NCI-H2227 (cell line): ENCODE measurements around the gene RAB4A.

ENCODE experiments used
- DNase-seq: peaks from one replicate; lab custom pipeline; 2025; ENCODE audit not compliant: unreplicated experiment; lab: John Stamatoyannopoulos, UW

RAB4A gene

DNA sequence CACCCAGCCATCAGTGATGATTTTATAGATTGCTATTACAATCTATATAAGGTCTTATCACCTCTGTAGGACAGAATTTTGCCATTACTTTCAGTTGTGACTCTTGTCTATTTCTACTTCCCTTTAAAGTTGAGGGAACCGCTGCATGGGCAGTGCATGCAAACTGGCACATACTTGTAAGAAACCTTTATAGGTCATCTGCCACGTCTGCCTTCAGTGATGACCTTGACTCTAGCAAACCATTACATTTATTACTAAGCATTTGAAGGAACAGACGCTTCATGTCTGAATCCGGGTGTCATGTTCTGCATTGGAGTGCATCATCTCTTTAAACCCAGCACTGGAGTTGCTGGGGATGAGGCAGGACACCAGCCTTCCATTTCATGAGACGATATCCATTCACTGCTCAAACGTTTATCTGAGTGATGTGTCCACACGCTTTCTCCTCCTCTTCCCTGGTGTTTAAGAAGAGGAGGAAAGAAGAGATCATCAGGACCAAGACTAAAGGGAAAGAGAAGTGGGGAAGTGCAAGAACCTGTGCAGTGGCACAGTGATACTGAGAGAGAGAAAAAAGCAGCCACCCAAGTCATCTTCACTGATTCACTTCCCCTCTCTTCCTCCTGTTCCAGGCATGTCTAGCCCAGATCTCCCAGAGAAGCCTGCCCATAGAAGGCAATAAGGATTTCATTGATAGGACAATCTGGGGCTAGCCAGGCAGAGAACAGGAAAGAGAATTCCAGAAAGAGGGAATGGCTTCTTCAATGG lies 57.9 kb downstream of the RAB4A start:
- no peak for DNase-seq

DNA sequence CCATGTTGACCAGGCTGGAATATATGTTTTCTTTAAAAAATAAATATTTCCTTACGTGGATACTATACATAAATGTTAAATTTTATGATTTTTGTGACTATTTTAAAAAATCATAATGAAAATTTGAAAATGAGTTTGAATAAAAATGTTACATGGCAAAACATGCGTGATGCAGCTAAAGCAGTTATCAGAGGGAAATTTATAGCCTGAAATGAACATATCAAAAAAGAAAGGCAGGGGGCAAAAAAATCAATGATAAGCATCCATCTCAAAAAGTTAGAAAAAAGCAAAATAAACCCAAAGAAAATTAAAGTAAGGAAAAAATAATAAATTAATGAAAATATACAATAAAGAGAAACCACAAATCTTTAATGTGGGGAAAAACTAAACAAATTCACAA lies 63.4 kb downstream of the RAB4A start:
- DNase-seq, result no peak

DNA sequence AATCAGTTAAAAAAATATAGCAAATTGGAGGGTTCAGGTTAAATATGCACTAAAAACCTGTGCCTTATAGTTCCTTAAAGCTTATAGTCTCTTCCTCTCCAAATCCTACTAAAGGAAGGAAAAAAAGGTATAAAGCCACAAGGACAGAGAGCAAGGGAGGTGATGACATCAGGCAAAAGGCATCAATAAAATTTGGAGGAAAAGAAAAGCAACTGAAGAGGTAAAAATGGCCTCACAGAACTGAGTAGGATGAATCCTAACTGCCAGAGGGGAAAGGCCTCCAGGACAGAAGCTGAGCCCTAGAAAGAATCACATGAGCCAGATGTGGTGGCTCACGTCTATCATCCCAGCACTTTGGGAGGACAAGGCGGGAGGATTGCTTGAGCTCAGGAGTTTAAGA lies 63.8 kb downstream of the RAB4A start:
- DNase-seq, result no peak

DNA sequence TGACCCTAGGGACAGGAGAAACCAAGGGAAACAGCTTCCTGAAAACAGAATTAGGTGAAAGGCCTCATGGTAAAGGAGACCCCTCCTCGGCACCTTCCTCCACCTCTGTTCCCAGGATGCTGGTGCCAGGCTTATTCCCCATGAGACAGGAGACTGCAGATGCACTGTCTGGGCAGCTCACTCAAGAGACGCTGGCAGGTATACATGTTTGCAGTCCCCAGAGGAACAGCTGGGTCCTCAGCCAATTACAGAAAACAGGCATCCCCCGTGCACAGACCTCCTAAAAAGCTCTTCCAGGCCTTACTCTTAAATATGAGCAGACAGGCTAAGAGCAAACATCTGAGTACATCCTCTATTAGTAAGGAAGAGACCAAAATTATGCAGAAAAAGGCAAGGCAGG lies 65.4 kb downstream of the RAB4A start:
- peak; percentile 24 for DNase-seq

DNA sequence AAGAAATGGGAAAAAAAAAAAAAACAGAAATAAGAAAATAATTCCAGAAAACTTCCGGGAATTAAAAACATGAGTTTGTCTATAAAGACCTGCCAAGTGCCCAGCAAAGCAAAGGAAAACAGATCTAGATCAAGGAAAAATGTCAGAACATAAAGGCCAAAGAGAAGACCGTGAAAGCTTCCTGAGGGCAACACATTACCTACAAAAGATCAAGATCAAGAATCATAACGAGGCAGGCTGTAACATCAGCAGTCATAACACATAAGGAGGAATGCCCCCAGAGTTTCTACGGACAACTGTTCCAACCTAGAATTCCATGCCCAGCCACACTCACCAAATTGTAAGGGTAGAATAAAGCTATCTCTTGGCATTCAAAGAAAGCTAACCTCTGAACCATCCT lies 68.2 kb downstream of the RAB4A start:
- no peak for DNase-seq

DNA sequence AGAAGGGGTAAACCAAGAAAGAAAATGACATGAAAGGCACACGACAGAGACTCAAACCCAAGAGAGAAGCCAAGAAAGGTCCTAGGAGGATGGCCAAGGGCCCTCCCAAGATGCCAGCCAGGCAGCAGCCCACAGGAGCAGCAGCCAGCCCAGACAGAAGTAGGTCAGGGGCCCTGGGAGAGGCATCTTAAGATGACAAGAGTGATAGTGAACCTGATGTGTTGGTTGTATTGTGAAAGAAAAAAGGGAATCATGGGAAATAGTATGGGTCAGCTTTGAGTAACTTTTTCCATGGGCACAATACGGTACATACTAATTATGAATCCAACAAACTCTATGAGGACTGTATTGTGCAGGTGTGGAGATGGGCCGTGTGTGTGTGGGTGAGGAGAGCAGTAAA lies 68.6 kb downstream of the RAB4A start:
- no peak for DNase-seq

DNA sequence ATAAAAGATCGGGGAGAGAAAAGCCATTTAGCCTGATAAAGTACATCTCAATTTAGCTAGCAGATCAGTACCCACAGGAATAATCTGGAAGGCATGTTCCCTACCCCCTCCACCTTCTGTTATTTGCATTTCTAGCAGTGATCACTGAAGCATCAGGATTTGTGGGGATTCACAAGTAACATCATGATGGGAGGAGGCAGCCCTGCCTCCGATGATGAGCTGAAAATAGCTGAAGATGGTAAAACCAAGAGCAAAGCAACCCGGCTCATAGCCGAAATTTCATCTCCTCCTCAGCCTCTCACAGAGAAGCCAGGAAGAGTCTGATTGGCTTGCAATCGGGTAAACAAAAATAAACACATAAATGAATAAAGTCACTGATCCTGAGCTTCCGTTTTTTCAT lies 69.6 kb downstream of the RAB4A start:
- peak; percentile 18 for DNase-seq

DNA sequence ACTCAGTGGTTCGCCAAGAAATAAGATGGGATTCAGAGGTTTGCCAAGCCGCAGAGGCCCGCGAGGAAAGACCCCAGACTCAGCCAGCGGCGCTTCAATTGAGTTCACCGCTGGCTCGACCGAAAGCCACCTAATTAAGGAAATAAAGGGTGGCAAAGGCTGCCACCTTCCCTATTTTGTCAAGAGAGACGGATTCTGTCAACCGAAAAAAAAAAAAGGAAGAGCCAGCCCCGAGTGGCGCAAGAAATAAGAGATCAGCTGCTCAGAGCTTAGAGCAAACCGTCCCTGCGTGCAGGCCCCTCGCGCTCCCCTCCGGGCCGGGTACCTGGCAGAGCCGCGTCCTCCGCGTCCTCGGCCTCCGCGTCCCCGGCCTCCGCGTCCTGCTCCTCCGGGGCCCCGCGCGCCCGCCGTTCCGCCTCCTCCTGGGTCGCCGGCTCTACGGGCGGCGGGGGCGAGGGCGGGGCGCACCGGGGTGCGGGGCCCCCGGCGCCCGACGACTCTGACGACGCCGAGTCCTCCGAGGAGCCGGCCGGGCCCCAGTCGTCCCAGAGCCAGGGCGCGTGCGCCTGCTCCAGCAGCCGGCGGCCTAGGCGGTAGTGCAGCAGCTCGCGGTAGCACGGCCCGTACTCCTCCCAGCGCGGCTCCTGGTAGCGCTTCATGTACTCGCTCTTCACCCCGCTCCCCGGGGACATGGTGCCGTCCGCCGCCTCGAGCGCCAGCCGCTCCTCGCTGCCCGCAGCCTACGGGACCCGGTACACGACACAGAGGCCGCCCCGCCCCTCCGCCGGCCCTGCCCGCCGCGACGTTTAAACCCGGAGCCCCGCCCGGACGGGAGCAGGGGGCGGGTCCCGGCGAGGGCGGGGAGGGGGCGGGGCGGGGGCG lies 71.1 kb downstream of the RAB4A start:
- DNase-seq, result peak; percentile 91

DNA sequence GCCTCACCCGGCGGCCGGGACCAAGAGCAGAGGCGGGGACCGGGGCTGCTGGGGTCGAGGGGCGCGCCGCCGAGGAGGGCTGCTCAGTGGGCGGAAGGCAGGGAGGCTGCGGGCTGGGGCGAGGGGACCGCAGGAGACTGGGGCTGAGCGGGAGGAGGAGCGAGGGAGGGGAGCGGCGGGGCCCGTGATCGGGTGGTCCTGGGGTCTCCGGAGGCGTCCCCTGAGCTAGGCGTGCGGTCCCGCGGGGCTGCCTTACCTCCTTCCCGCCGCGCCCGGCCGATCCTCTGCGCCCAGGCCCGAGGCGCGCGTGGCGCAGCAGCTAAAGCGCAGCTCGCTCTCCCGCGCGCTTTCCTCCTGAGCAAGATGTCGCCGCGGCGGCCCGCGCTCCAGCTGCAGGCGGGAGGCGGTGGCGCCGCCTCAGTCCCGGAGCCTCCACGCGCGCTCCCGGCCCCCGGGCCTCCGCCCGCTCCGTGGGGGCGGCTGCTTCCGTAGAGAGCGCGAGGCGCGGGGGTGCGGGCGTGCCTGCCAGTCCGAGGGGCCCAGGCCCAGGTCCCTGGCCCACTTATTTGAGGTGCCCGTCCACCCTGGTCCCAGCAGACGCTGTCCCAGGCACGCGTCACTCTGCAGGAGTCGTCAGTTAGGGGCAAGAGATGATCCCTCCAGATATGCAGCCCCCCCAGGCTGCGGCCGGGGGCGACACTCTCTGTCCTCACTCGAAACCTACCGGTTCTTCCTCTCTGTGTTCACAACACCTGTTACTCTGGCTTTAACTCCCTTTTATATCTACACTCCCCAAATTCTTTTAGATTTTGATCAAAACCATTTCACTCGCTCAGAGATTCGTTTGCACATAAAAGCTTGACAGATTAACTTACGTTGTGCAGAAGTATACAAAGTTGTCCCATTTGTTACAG lies 72.0 kb downstream of the RAB4A start, which contains the start of gene CCSAP:
Gene CCSAP, minus strand, starts transcription at position 392 of the 914 bp plus-strand sequence. CDS start 582 bp downstream, outside the sequence.
- DNase-seq, result peak; percentile 82

DNA sequence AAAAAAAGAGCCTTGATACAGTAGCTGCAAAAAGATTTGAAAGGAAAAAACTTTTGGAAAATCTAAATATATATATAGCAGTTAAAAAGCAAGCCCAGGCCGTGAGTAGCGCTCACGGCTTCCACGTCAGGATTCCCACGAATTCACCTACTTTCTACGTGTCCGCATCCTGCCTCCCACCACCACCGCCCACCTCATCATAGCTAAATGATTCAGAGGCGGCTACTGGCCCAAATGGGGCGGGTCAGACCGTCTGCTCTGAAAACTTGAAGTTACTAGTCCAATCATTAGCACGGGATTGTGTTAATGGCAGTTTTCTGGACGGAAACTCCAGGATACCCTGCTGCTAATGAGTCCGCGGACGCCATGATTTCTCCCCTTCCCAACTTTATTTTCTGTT lies 73.2 kb downstream of the RAB4A start:
- peak; percentile 60 for DNase-seq

DNA sequence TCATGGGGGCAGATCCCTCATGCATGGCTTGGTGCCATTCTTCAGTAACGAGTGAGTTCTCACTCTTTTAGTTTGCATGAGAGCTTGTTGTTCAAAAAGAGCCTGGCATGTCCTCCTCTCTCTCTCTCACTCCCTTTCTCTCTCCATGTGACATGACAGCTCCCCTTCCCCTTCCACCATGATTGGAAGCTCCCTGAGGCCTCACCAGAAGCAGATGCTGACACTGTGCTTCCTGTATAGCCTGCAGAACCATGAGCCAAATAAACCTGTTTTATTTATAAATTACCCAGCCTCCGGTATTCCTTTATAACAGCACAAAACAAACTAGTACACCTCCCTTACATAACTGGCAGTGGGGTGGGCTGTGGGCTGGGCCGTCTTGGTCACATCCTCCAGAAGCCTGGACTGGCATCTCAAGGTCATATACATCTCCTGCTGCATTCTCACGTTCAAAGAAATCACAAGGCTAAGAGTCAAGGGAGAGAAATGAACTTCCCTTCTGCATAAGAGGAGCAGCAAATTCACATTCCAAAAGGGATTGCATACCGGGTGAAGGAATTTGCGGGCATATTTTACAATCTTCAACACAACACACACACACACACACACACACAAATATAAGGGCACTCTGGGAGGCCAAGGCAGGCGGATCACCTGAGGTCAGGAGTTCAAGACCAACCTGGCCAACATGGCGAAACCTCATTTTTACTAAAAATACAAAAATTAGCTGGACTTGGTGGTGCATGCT lies 74.2 kb downstream of the RAB4A start:
- no peak for DNase-seq

DNA sequence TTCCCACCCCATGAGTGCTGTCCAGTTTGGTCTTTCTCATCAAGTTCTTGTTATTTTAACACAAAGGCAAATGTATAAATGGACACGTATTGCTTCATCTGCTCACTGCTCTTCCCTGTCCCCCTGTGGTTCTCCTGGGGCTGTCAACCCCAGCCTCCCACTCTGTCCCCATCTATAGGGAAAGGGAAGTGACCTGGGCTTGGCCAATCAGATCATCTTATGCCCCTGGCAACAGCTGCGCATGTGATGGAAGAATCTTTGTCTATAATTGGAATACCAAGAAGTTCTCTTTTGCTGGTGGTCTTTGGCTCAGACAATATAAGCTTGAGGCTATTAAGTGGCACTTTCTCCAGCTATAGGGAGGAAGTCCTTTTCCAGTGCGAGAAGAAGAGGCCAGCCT lies 76.6 kb downstream of the RAB4A start:
- no peak for DNase-seq

DNA sequence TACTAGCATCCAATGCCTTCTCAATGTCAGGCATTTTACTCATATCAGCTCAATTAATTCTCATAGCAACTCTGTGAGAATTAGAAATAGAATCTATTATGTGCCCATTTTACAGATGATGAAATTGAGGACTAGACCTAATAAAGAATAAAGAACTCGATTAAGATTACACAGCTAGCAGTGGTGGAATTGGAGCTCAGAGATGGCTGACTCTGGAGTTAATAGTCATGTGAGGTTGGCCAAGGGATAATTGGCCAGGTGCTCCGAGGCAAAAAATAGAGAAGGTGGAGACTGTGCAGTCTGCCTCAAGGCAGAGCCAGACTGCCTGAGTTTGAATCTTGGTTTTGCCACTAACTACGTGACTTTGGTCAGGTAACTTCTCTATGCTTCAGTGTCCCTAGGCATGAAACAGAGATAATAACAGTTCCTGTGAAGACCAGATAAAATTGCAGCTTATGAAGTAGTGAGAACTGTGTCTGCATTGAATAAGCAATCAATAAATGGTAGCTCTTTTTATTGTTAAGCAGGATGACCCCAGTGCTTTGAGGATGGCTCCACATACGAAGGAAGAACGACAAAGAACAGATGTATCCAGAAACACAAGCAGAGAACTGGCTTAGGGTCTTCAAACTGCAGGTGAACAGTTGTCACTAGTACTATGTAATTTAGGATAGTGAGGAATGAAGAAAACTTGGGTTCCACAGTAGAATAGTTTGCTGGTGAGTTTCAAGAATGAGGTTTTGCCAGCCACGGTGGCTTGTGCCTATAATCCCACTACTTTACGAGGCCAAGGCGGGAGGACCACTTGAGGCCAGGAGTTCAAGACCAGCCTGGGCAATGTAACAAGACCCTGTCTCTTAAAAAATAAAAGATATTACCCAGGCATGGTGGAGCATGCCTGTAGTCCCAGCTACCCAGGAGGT lies 78.8 kb downstream of the RAB4A start:
- DNase-seq, result no peak

DNA sequence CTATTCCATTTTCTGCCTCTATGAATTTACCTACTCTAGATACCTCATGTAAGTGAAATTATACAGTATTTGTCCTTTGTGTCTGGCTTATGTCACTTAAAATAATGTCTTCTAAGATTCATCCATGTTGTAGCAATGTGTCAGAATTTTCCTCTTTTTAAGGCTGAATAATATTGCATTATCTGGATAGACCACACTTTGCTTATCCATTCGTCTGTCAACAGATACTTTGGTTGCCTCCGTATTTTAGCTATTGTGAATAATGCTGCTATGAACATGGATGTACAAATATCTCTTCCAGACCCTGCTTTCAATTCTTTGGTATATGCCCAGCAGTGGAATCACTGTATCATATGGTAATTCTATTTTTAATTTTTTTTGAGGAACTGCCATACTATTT lies 82.1 kb downstream of the RAB4A start:
- DNase-seq, result no peak

DNA sequence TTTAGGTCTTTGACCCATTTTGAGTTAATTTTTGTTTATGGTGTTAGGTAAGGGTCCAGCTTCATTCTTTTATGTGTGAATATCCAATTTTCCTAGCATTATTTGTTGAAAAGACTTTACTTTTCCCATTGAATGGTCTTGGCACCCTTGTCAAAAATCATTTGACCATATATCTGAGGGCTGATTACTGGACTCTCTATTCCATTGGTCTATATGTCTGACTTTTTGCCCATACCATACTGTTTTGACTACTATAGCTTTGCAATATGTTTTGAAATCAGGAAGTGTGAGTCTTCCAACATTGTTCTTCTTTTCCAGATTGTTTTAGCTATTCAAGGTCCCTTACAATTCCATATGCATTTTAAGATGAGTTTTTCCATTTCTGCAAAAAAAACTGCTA lies 83.3 kb downstream of the RAB4A start:
- DNase-seq, result no peak
